ENCODE results near the gene PTPN1.

PTPN1 gene

GRCh38 chr20:50514750-50515149 lies 4.6 kb downstream of the PTPN1 start:
- DNase-seq: no peak

- DNase-seq: no peak
These were observed 5.4 kb downstream of the PTPN1 start for GRCh38 chr20:50515471-50516106.

GRCh38 chr20:50516180-50516934 lies 6.2 kb downstream of the PTPN1 start:
- no peak for DNase-seq

GRCh38 chr20:50516935-50517816 lies 7.0 kb downstream of the PTPN1 start:
- DNase-seq: no peak

- no peak for DNase-seq
These were observed 7.6 kb downstream of the PTPN1 start for GRCh38 chr20:50517817-50518154.

- no peak for DNase-seq
These were observed 8.1 kb downstream of the PTPN1 start for GRCh38 chr20:50518270-50518721.

GRCh38 chr20:50519036-50519762 lies 9.0 kb downstream of the PTPN1 start:
- DNase-seq: no peak

GRCh38 chr20:50520222-50520880 lies 10.2 kb downstream of the PTPN1 start:
- no peak for DNase-seq

GRCh38 chr20:50521221-50522052 lies 11.3 kb downstream of the PTPN1 start:
- DNase-seq: no peak

GRCh38 chr20:50522053-50522674 lies 12.0 kb downstream of the PTPN1 start:
- DNase-seq: no peak

- no peak for DNase-seq
These were observed 13.5 kb downstream of the PTPN1 start for GRCh38 chr20:50523552-50524167.

GRCh38 chr20:50525681-50526080 lies 15.5 kb downstream of the PTPN1 start:
- DNase-seq: no peak

- no peak for DNase-seq
These were observed 16.3 kb downstream of the PTPN1 start for GRCh38 chr20:50526403-50526989.

GRCh38 chr20:50527068-50527605 lies 17.0 kb downstream of the PTPN1 start:
- DNase-seq: no peak

GRCh38 chr20:50528129-50528528 lies 17.9 kb downstream of the PTPN1 start:
- no peak for DNase-seq

GRCh38 chr20:50528804-50529351 lies 18.7 kb downstream of the PTPN1 start:
- DNase-seq: no peak

GRCh38 chr20:50532221-50532620 lies 22.0 kb downstream of the PTPN1 start:
- no peak for DNase-seq

GRCh38 chr20:50533061-50533460 lies 22.9 kb downstream of the PTPN1 start:
- DNase-seq: no peak

- DNase-seq: no peak
These were observed 23.3 kb downstream of the PTPN1 start for GRCh38 chr20:50533464-50533863.

Data from GOT3 (cell line).